GM13977 (cell line): ENCODE results near the gene ZMAT3.

ENCODE experiments used
- DNase-seq: peaks from one replicate; pipeline ENCODE4 v3.0.0; 2012; ENCODE audit warnings: low spot score
- in situ Hi-C: fragments of 300-500 bp; cut with MboI; formaldehyde crosslinking; loops from one replicate; pipeline ENCODE4 v1.12.0; 2022; ENCODE audit warnings: low sequenced_read_pairs, low pct_unique_long_range_greater_than_20kb, mixed read lengths, inconsistent platforms; ENCODE audit not compliant: unreplicated experiment
- TF ChIP-seq, protein P1 (sequence below): IDR thresholded peaks from 2 replicates; pipeline ENCODE4 v1.5.1; 2012; ENCODE audit warnings: mild to moderate bottlenecking, control low read depth; ENCODE audit not compliant: insufficient read depth; ENCODE audit errors: extremely low read depth, missing control alignments

ZMAT3 gene

DNA sequence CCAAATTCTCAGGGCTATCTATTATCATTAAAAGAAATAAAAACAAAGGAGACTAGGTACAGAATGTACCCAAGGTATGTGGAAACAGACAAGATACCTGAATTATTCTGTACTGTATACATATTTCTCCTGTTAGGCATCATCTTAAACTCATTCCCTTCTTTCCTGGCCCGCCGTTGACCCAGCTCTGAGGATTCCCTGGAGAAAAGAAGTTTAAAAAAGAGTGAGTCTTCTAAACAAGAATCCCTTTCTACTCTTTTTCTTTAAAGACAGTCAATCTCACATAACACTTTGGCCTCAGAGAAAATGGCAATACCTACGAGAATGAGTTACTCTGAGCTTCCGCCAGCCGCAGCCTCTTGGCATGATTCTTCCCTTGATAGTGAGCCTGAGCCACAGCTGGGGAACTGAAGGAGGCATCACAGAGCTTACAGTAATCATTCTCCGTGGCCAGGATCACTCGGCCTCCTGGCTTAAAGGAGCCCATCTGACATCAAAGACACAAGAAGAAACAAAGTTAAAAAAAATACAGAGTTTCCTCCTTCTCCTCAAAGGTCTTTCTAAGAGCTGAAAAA, 44.2 kb downstream of the ZMAT3 start:
- TF ChIP-seq, protein P1, sequence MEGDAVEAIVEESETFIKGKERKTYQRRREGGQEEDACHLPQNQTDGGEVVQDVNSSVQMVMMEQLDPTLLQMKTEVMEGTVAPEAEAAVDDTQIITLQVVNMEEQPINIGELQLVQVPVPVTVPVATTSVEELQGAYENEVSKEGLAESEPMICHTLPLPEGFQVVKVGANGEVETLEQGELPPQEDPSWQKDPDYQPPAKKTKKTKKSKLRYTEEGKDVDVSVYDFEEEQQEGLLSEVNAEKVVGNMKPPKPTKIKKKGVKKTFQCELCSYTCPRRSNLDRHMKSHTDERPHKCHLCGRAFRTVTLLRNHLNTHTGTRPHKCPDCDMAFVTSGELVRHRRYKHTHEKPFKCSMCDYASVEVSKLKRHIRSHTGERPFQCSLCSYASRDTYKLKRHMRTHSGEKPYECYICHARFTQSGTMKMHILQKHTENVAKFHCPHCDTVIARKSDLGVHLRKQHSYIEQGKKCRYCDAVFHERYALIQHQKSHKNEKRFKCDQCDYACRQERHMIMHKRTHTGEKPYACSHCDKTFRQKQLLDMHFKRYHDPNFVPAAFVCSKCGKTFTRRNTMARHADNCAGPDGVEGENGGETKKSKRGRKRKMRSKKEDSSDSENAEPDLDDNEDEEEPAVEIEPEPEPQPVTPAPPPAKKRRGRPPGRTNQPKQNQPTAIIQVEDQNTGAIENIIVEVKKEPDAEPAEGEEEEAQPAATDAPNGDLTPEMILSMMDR: no peak
- in situ Hi-C loops: no loop called here
- DNase-seq: no peak

DNA sequence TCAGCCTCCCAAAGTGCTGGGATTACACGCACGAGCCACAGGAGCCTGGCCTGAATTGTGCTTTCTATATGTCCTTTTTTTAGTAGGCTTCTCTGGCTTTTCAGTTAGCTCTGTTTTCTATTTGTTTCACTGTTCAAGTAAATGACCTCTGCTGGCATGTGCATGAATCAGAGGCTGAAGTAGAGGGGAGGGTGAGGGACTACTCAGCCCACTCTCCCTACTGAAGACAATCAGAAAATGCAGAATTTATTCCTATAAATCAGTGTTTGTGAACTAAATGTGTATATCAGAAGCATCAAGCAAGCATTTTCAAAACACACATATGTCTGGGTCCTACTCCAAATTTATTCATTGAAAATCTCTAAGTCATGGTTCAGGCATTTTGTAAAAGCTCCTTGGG, 45.0 kb downstream of the ZMAT3 start:
- DNase-seq: no peak
- in situ Hi-C loops: no loop called here
- TF ChIP-seq, protein P1: no peak

DNA sequence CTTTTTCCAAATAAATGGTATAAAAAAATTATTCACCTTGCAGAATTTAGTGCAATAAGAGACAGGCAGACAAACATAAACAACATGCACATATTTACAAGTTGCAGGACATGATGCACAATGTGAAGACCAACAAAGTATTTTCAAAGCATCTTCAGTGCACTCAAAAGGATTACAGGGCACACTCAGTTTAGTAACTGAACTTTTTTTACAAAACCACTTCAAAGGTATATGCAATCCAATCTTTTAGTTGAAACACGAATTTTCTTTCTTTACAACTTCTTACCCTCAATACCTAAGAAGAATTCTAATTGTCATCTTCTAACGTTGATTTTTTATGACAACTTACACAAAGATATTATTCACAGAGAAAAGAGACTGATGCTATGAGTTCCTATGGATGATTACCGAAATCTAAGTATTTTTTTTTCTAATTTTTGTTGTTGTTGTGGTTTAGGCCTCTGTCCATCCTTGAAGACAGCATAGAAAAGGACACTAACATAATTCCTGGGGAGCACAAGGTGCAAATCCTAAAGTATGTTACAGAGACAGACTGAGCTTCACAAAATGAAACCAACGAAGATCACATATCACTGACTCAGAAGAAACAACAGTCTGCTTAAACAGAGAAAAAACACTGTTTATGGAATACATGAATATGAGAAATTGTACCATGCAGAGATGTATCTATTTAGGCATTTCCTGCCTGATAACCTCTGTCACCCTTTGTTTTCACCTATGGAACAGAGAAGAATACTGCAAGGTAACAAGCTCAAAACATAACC, 50.3 kb downstream of the ZMAT3 start:
- no peak for DNase-seq
- TF ChIP-seq, protein P1: no peak
- in situ Hi-C loops: loop anchor here (25.0 kb wide), 1 partner anchor 541 kb away; the partner anchor contains the start of gene ACTL6A

GRCh38 chr3:179020112-179020511, 51.5 kb downstream of the ZMAT3 start:
- in situ Hi-C loops: loop anchor here (25.0 kb wide), 1 partner anchor 542 kb away; the partner anchor contains the start of gene ACTL6A
- no peak for DNase-seq
- TF ChIP-seq, protein P1: no peak

GRCh38 chr3:179018808-179019207, 52.8 kb downstream of the ZMAT3 start:
- DNase-seq: no peak

GRCh38 chr3:179016979-179017670, 54.5 kb downstream of the ZMAT3 start:
- TF ChIP-seq, protein P1: no peak
- DNase-seq: no peak
- in situ Hi-C loops: loop anchor here (10.0 to 25.0 kb wide), 2 partner anchors 298 to 545 kb away; partner anchors contain the start of gene ACTL6A

More at GRCh38 chr3:179018808-179019207, 52.8 kb downstream of the ZMAT3 start:
- TF ChIP-seq, protein P1: no peak
- in situ Hi-C loops: loop anchor here (10.0 to 25.0 kb wide), 2 partner anchors 296 to 543 kb away; partner anchors contain the start of gene ACTL6A
